Heart right ventricle (tissue), 16 donors: Measurements from ENCODE around the gene ZSCAN26. TPM values are rescaled to one million over a fixed set of nuclear protein-coding genes. Genes with fewer than 3 reads are reported as not detected.
"Not testable (repeated sequence)": the region's sequence is repeated elsewhere in the genome, so short reads cannot be mapped to it uniquely, and the experiment has no call there.

ENCODE experiments used
- ATAC-seq, 8 donors: fragments of 200-7000 bp; cut with Tn5 transposase; one replicate each; pipeline ENCODE4 v1.9.1; 2020; ENCODE audit warnings: mild to moderate bottlenecking in 8 of 8, moderate library complexity in 8 of 8, moderate number of reproducible peaks in 1 of 8
- DNase-seq, 2 donors: peaks; one replicate each; pipeline ENCODE4 v3.0.0-alpha.2; 2020
- H3K27ac ChIP-seq, 10 donors: fragments of 200-600 bp; sonication (generic) in 2 of 10; one replicate each; pipeline versions ENCODE4 v1.5.0 to v1.8.0; 2020 to 2022; ENCODE audit warnings: mild to moderate bottlenecking in 3 of 10
- H3K27me3 ChIP-seq, 7 donors: fragments of 200-600 bp; one replicate each; pipeline ENCODE4 v1.8.0; 2021 to 2022; ENCODE audit warnings: mild to moderate bottlenecking in 2 of 7
- H3K36me3 ChIP-seq, 9 donors: fragments of 200-600 bp; sonication (generic) in 1 of 9; one replicate each; pipeline versions ENCODE4 v1.5.0 to v1.8.0; 2020 to 2022; ENCODE audit warnings: mild to moderate bottlenecking in 2 of 9
- H3K4me1 ChIP-seq, 9 donors: fragments of 200-600 bp; sonication (generic) in 1 of 9; one replicate each; pipeline versions ENCODE4 v1.5.0 to v1.8.0; 2020 to 2022; ENCODE audit warnings: mild to moderate bottlenecking in 4 of 9
- H3K4me3 ChIP-seq, 10 donors: fragments of 200-600 bp; sonication (generic) in 2 of 10; one replicate each; pipeline versions ENCODE4 v1.5.0 to v1.8.0; 2020 to 2022; ENCODE audit warnings: mild to moderate bottlenecking in 7 of 10, moderate library complexity in 2 of 10
- H3K9me3 ChIP-seq, 11 donors: fragments of 200-600 bp in 10 of 11; sonication (generic) in 2 of 11; one replicate each; pipeline versions ENCODE4 v1.5.0 to v1.8.0; 2013 to 2022; ENCODE audit warnings: mild to moderate bottlenecking in 2 of 11, control low read depth in 1 of 11, moderate library complexity in 1 of 11
- WGBS, 2 donors: extraction: QIAGEN DNeasy Blood & Tissue Kit; methylation state at CpG; one replicate each; pipeline ENCODE4 v1.1.7; 2013; ENCODE audit warnings: inconsistent platforms in 1 of 2; 5-methylcytosine and 5-hydroxymethylcytosine counted together
- intact Hi-C, 10 donors: fragments of 100-400 bp; cut with DNase I; formaldehyde crosslinking; loops; one replicate each; pipeline versions ENCODE4 v1.11.1 to v1.14.2; 2022
- polyA plus RNA-seq, 2 donors: library from polyadenylated mRNA; stranded (reverse); fragments of 200-250 nt; gene quantifications; one replicate each; pipeline ENCODE4 v1.2.3, GENCODE V29; 2013
- total RNA-seq, 10 donors: library from RNA; stranded (reverse); fragmentation: NEBNext Ultra II Directional in 3 of 10; extraction: Animal tissue kit (Norgen Biotek cat#: 25700) in 3 of 10; gene quantifications; one replicate each; pipeline versions ENCODE4 v1.2.1 to v1.2.4, GENCODE V29; 2021 to 2023
- TF ChIP-seq, protein P1 (sequence below), 9 donors: fragments of 200-600 bp; sonication (generic) in 2 of 9; IDR thresholded peaks; one replicate each; pipeline versions ENCODE4 v1.5.0 to v1.8.0; 2021 to 2022; ENCODE audit warnings: antibody characterized with exemption in 9 of 9, mild to moderate bottlenecking in 5 of 9, moderate library complexity in 1 of 9
- donor health status: Arrhythmogenic right ventricular cardiomyopathy.
- donor health status: ischemic (EF 13 %, LVEDD 7.1; RV severe dilation, severe dysfunction).
- donor health status: healthy with polysubstance abuse.
- donor health status: DM: no; HTN: yes; CAD: no.
- donor health status: DM: no; HTN: no; CAD: no.
- donor health status: ischemic (EF 25% LVEDD 6.9; RV normal size, moderate dysfunction).
- donor health status: ischemic (EF 25% LVEDD 5.7; RV mildly dilated, moderate dysfunction).
- donor health status: healthy.
- donor health status: DM: yes; HTN: yes; CAD: no.
- donor health status: Ischemic cardiomyopathy.
- donor health status: ischemic (EF 35%, LVEDD 5.7; RV mildly dilated, moderate dysfunction).
- donor health status: nonischemic (EF 11% LVEDD 7.7; RV severe dilation, severe dysfunction).
- donor health status: DM: yes; HTN: yes; CAD: no.
- donor health status: PGD.
- donor health status: ischemic (EF 29% LVEDD 5.4; RV normal size, mild dysfunction).
- donor health status: nonischemic (EF 23%, LVEDD 6.1; RV moderate dilation, normal function).

ZSCAN26 gene
- total and polyA plus RNA-seq, 12 donors, result 7.5 to 17.8 (median 12.7) TPM

DNA sequence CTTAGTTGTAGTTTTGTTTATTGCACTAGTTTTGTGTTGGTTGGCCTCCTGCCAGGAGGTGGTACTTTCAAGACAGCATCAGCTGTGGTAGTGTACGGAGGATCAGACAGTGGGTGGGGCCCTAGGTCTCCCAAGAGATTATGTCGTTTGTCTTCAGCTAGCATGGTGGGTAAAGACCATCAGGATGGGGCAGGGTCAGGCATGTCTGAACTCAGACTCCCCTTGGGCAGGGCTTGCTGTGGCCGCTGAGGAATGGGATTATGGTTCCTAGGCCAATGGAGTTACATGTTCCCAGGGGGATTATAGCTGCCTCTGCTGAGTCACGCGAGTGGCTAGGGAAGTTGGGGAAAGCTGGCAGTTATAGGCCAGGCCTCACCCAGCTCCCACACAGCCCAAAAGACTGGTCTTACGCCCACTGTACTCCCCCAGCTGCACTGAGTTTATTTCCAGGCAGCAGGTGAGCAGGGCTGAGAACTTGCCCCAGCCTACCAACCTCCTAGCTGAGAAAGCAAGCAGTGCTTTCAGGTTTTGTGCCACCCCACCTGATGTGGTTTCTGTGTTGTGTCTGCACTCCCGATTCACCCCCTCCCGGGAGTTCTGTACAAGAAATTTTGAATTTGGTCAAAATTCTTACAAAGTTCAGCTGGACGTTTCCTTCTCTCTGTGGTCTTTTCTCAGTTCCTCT lies 44.3 kb downstream of the ZSCAN26 start:
- intact Hi-C loops, result no loop called here
- DNase-seq (no peak), ATAC-seq (no peak)
- Histone ChIP-seq H3K4me3 (no peak overlapping the region), H3K9me3 (peaks cover 0 to 35% (median 0%) of the 10 kb centered on the region in 11 donors), H3K27ac (no peak overlapping the region), H3K4me1 (no peaks in the 10 kb centered on the region), H3K27me3 (no peaks in the 10 kb centered on the region), H3K36me3 (peaks cover 0 to 7% (median 0%) of the 10 kb centered on the region in 9 donors)
- WGBS, 2 donors, result 85 to 87% methylated on average over 9 of the region's 9 CpGs
- TF ChIP-seq, protein P1, sequence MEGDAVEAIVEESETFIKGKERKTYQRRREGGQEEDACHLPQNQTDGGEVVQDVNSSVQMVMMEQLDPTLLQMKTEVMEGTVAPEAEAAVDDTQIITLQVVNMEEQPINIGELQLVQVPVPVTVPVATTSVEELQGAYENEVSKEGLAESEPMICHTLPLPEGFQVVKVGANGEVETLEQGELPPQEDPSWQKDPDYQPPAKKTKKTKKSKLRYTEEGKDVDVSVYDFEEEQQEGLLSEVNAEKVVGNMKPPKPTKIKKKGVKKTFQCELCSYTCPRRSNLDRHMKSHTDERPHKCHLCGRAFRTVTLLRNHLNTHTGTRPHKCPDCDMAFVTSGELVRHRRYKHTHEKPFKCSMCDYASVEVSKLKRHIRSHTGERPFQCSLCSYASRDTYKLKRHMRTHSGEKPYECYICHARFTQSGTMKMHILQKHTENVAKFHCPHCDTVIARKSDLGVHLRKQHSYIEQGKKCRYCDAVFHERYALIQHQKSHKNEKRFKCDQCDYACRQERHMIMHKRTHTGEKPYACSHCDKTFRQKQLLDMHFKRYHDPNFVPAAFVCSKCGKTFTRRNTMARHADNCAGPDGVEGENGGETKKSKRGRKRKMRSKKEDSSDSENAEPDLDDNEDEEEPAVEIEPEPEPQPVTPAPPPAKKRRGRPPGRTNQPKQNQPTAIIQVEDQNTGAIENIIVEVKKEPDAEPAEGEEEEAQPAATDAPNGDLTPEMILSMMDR (IDR thresholded peaks at IDR 0.05), result no peak

DNA sequence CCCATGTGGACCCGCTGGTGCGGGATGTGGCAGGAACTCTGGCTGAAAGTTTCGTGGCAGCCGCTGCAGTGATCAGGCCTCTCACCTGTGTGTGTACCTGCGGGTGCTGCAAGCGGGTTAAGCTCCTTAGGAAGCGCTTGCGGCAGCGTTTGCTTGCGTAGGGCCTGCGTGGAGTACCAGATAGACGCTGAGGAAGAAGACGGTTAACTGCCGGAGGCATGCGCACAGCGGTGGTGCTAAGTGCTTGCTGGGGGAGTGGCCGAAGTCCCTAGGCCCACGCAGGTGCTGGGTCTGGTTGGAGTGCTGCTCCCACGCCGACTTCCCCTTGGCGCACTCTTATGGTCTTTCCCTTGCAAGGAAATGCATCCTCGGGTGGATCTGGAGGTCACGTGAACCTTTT lies 46.0 kb downstream of the ZSCAN26 start:
- no peak overlapping the region for H3K27ac ChIP-seq
- TF ChIP-seq, protein P1 (IDR thresholded peaks at IDR 0.05), result no peak
- intact Hi-C loops, result no loop called here
- peaks cover 0 to 19% (median 0%) of the 10 kb centered on the region in 11 donors for H3K9me3 ChIP-seq
- H3K4me1 ChIP-seq, result no peaks in the 10 kb centered on the region
- ATAC-seq, result no peak
- DNase-seq, result no peak
- H3K27me3 ChIP-seq, result no peaks in the 10 kb centered on the region
- WGBS, 2 donors, result 87 to 89% methylated on average over 23 of the region's 23 CpGs
- peaks cover 0 to 7% (median 0%) of the 10 kb centered on the region in 9 donors for H3K36me3 ChIP-seq
- H3K4me3 ChIP-seq, result no peak overlapping the region

DNA sequence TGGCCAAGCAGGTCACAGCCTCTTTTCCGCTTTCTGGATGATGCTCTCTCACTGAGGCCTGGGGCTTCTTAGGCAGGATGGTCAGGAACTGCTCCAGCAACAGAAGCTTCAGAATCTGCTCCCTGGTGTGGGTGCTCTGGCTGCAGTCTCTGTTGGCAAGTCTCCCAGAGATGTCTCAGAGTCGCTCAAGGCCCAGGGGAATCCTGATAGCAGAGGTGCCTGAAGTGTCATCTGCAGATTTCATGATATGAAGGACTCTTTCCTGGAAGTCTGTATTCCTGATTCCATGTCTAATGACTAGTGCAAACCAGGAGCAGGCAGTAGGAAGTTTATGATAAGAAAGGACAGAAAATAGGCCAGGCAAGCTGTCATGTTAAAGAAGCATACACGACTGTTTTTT lies 48.7 kb downstream of the ZSCAN26 start:
- intact Hi-C loops, result no loop called here
- no peak for DNase-seq
- Histone ChIP-seq H3K27me3 (no peaks in the 10 kb centered on the region), H3K27ac (no peak overlapping the region), H3K4me3 (no peak overlapping the region), H3K36me3 (peaks cover 0 to 8% (median 0%) of the 10 kb centered on the region in 9 donors), H3K4me1 (no peaks in the 10 kb centered on the region), H3K9me3 (peaks cover 0 to 12% (median 0%) of the 10 kb centered on the region in 11 donors)
- TF ChIP-seq, protein P1 (IDR thresholded peaks at IDR 0.05), result no peak
- 48 to 52% methylated on average over 3 of the region's 3 CpGs for WGBS, 2 donors
- no peak for ATAC-seq

DNA sequence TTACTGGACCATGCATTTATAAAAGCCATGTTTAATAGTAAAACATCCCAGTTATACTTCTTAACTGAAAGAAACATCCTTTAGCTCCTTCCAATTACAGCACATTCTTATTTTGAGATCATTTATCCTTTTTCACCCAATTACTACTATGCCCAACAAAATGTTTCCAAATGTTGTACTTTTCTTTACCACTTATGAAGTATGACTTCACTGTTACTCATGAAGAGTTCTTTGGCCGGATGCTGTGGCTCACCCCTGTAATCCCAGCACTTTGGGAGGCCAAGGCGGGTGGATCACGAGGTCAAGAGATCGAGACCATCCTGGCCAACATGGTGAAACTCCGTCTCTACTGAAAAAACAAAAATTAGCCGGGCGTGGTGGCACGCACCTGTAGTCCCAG lies 50.9 kb downstream of the ZSCAN26 start:
- H3K4me3 ChIP-seq, H3K27me3 ChIP-seq, H3K4me1 ChIP-seq, DNase-seq, ATAC-seq, intact Hi-C loops, H3K27ac ChIP-seq: not testable (repeated sequence)
- Histone ChIP-seq H3K36me3 (peaks cover 0 to 12% (median 0%) of the 10 kb centered on the region in 9 donors), H3K9me3 (peaks cover 0 to 15% (median 5%) of the 10 kb centered on the region in 11 donors)
- WGBS, 2 donors, result 94 to 95% methylated on average over 8 of the region's 8 CpGs

DNA sequence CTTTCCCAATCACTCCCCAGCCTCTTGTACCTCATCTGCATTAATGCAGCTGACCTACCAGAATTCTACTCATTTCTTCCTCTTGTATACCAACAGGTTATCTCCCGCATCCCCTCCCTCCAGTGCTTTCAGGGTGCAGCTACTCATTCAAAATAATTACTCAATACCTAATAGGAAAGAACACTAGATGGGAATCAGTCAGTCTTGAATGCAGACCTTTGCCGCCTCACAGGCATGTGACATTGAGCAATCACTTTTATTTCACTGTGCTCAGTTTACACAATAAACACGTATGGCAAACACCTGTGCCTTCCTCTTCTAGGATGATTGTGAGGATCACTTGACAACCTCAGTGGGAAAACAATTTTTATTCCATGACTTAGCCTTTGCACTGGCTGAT lies 55.7 kb downstream of the ZSCAN26 start:
- Histone ChIP-seq H3K4me1 (no peaks in the 10 kb centered on the region), H3K36me3 (peaks cover 13 to 57% (median 38%) of the 10 kb centered on the region in 9 donors), H3K27me3 (no peaks in the 10 kb centered on the region), H3K4me3 (no peak overlapping the region), H3K9me3 (peaks cover 0 to 57% (median 27%) of the 10 kb centered on the region in 11 donors), H3K27ac (no peak overlapping the region)
- DNase-seq, result no peak
- WGBS, 2 donors, result 91 to 93% methylated on average over 3 of the region's 3 CpGs
- intact Hi-C loops, result no loop called here
- TF ChIP-seq, protein P1 (IDR thresholded peaks at IDR 0.05), result no peak
- no peak for ATAC-seq
